HG03175 (cell line): Measurements from ENCODE around the gene TLE2.

Source experiments
- ATAC-seq: cut with Tn5 transposase; IDR thresholded peaks from one replicate; pipeline ENCODE4 v1.9.1; 2021; ENCODE audit warnings: mild to moderate bottlenecking, moderate library complexity; ENCODE audit not compliant: unreplicated experiment

The TLE2 gene

DNA sequence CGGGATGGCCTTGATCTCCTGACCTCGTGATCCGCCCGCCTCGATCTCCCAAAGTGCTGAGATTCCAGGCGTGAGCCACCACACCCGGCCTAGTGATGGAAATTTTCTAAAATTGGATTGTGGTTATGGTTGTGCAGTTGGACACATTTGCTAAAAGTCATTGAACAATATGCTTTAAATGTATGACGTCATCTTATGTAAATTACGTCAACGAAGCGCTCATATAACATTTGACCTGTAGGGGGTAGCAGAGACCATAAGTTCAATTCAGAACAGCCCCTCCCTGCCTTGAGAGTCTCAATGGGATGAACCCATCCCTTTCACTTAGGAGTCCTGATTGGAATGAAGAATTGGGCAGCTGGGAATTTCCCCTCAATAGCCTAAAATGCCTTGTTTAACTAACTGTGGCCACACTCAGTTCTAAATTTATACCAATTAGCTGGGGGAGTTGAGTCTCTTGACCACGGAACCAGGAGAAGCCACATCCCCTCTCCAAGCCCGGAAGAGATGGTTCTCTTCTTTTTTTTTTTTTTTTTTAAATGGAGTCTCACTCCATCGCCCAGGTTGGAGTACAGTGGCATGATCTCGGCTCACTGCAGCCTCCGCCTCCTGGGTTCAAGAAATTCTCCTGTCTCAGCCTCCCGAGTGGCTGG is 66.9 kb downstream of the TLE2 start:
- ATAC-seq = no peak

GRCh38 chr19:2960120-2960519 is 69.0 kb downstream of the TLE2 start:
- no peak for ATAC-seq

DNA sequence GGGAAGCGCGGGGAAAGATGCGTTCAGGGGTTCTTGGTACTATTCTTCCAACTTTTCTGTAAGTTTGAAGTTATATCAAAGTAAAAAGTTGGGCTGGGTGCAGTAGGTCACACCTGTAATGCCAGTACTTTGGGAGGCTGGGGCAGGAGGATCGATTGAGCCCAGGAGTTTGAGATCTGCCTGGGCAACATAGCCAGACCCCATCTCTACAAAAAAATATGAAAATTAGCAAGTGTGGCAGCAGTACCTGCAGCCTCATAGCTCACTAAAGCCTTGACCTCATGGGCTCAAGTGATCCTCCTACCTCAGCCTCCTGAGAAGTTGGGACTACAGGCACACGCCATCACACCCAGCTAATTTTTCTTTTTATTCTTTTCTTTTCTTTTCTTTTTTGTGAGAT is 71.9 kb downstream of the TLE2 start:
- no peak for ATAC-seq

DNA sequence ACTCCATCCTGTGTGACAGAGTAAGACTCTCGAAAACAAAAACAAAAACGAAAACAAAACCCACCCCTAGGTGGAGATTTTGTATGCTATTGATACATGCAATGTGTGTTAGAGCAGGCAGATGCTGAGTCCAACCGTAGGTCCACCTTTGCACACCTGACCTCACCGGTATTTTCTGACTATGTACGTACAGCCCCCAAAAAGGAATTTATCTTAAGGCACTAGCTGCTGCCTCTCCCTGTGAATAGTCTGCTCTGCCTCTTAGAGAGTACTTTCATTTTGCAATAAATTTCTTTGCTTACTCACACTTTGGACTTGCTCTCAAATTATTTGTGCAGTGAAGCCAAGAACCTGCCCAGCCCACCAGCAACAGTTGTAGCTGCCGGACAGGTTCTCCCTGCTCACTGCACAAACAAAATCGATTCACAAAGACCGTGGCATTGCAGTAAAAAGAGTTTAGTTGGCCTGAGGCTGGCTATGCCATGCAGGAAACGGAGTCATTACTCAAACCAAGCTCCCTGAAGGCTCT is 76.1 kb downstream of the TLE2 start:
- ATAC-seq = no peak

- peak; percentile 95 for ATAC-seq
Observed at GRCh38 chr19:2950286-2951124, 78.6 kb downstream of the TLE2 start.

DNA sequence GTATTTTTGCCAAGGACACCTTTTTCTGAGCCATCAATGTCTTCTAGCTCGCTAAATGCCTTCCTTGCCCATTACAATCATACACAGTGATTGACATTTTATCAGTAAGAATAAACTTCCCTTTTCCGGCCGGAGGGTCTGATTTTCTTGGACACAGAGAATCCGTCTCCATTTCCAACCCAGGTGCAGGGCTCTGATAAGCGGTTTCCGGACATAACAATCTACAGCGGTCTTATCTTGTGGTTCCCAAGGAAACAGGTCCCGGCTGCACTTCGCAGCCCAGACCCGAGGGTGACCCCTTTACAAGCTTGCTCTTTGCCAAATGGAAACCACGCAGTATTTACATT is 79.2 kb downstream of the TLE2 start:
- ATAC-seq = peak; percentile 13
